AG08396 (cell line): ENCODE data around the gene PPP2R2C.

ENCODE experiments used
- DNase-seq: peaks from one replicate; pipeline ENCODE4 v3.0.0; 2012; ENCODE audit warnings: low spot score, mixed read lengths

Gene PPP2R2C

GRCh38 chr4:6281436-6282313 lies 190.7 kb downstream of the PPP2R2C start:
- DNase-seq, result no peak

- DNase-seq, result no peak
Measured at GRCh38 chr4:6280365-6280996, 191.9 kb downstream of the PPP2R2C start.

GRCh38 chr4:6279582-6280289 lies 192.7 kb downstream of the PPP2R2C start:
- DNase-seq, result no peak

GRCh38 chr4:6278801-6279197 lies 193.6 kb downstream of the PPP2R2C start:
- no peak for DNase-seq

- no peak for DNase-seq
Measured at GRCh38 chr4:6277935-6278800, 194.2 kb downstream of the PPP2R2C start.

- DNase-seq, result no peak
Measured at GRCh38 chr4:6277139-6277802, 195.1 kb downstream of the PPP2R2C start.

GRCh38 chr4:6275898-6276806 lies 196.3 kb downstream of the PPP2R2C start:
- no peak for DNase-seq

GRCh38 chr4:6275351-6275750 lies 197.1 kb downstream of the PPP2R2C start:
- no peak for DNase-seq

- no peak for DNase-seq
Measured at GRCh38 chr4:6273661-6273990, 198.8 kb downstream of the PPP2R2C start.

- peak; percentile 90 for DNase-seq
Measured at GRCh38 chr4:6272863-6273660, 199.4 kb downstream of the PPP2R2C start.

- no peak for DNase-seq
Measured at GRCh38 chr4:6271701-6272465, 200.5 kb downstream of the PPP2R2C start.

GRCh38 chr4:6271206-6271605 lies 201.2 kb downstream of the PPP2R2C start:
- no peak for DNase-seq

- peak; percentile 64 for DNase-seq
Measured at GRCh38 chr4:6270636-6271121, 201.7 kb downstream of the PPP2R2C start.
